VCaP (cell line): ENCODE measurements around the gene SLC24A3.

Source experiments
- H3K27ac ChIP-seq: fragments of 450-650 bp; 2 replicates; pipeline ENCODE4 v1.5.1; 2017
- TF ChIP-seq, protein P1 (sequence below): fragments of 450-650 bp; conservative IDR thresholded peaks from 2 replicates; pipeline ENCODE4 v1.5.1; 2017; ENCODE audit warnings: mild to moderate bottlenecking, moderate library complexity

Gene SLC24A3

DNA sequence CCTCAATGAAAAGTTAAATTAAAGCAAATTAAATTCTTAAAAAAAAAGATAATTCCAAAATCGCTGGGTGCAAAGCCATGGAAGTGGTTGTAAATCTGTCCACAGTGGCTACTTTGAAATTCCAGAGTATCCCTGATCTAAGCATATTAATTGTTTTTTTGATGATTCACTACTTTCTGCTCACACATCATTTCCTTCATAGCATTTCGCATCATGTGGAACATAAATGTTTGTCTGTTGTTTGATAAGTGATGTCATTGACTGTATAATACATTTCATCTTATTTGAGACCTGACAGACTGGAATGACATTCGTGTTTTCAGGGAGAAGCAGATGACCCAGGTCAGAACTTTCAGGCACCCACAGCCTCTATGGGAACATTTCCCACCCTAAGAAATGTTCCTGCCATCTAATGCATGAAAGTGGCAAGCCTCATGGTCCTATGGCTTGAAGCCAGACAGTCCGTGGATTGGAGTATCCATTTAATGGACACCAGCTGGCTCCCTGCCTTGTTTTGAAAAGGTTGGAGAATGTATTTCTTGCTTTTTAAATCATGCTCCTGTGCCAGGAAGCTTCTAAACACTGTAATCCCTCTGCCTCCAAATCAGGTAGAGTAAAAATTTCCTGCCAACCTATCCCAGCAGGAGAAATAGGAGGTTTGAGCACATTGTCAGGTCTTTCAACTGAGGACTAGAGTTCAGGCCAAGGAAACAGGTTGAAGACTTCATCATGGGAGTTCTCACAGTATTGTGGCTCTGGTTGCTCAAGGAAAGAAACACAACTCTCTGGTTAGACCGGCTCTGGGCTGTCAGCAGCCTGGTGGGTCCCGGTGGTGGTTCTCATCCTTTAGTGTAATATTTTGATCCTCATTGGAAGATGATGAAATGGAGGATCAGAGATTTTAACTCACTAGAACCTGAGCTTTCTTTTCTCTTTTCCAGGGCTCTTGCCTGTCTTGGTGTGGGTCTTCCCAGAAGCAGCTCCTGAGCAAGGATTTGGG, 157.9 kb downstream of the SLC24A3 start:
- no peak overlapping the region for H3K27ac ChIP-seq
- TF ChIP-seq, protein P1, sequence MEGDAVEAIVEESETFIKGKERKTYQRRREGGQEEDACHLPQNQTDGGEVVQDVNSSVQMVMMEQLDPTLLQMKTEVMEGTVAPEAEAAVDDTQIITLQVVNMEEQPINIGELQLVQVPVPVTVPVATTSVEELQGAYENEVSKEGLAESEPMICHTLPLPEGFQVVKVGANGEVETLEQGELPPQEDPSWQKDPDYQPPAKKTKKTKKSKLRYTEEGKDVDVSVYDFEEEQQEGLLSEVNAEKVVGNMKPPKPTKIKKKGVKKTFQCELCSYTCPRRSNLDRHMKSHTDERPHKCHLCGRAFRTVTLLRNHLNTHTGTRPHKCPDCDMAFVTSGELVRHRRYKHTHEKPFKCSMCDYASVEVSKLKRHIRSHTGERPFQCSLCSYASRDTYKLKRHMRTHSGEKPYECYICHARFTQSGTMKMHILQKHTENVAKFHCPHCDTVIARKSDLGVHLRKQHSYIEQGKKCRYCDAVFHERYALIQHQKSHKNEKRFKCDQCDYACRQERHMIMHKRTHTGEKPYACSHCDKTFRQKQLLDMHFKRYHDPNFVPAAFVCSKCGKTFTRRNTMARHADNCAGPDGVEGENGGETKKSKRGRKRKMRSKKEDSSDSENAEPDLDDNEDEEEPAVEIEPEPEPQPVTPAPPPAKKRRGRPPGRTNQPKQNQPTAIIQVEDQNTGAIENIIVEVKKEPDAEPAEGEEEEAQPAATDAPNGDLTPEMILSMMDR = no peak

DNA sequence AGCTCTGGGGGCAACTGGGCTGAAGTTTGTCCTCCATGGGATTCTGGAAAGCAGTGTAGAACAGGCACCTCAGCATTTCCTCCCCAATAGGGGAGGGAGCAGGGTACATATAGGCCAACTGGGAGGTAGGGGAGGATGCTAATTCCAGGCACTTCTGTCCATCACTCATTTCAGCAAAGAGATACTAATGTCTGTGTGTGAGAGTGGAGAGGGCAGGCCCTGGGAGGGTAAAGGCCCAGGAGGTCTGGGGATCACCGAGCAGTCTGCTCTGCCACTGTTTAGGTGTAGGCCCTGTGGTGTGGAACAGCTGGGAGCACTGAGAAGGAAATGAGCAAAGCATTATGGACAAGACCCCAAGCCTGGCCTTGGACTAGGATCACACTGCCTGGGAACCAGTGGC, 158.7 kb downstream of the SLC24A3 start:
- H3K27ac ChIP-seq = no peak overlapping the region
- TF ChIP-seq, protein P1 = no peak

DNA sequence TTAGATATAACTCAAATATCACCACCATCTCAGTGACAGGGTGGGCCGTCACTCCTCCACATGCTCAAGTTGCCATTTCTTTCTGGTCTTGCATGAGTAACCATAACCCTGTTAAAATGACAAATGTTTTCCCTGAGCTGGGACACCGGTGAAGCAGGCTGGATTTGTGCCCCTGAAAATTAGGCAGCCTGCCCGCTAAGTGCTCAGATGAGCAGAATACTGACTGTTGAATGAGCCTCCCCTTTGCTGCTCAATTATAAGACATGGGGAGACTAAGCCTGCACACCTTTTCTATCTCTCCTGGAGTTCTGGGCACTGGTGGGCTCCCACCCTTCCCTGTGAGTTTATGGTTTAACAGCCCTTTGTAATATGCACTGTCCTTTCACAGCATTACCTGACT, 161.8 kb downstream of the SLC24A3 start:
- no peak overlapping the region for H3K27ac ChIP-seq
- TF ChIP-seq, protein P1 = no peak

DNA sequence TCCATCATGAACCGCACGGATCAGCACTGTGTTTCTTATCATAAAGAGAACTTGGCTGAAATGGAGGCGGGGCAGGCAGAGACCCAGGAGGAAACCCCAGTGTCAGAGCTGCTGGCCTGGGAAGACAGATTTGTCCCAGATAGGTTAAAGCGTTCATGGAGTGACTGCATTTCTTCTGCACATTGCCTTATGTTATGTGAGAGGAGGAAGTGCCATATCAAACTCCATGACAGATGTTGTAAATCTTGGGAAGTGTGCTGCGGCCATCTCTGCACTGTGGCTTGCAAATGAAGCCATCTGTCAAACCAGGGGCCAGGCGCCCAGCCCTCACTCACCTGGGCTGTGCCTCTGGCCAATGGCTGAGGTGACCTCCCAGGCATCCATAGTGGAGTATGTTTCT, 163.0 kb downstream of the SLC24A3 start:
- TF ChIP-seq, protein P1 = no peak

DNA sequence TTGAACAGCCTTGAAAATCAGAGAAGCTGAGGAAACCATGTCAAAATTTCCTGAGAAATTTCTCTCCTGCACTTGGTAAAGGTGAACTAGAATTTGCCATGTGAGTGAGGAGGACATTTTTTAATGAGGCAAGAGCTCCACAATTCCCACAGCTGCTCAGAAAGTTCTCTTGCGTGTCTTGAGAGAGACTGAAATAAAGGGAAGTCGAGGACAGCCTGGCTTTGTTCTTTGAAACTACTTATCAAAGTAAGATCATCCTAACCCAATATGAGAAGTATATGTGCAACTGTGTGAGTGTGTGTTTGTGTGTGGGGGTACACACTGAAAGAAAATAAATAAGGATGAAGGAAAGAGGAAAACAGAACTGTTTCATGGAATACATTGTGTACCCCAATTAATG, 163.4 kb downstream of the SLC24A3 start:
- H3K27ac ChIP-seq = no peak overlapping the region
- TF ChIP-seq, protein P1 = no peak

More for the DNA sequence above, 163.0 kb downstream of the SLC24A3 start:
- no peak overlapping the region for H3K27ac ChIP-seq

DNA sequence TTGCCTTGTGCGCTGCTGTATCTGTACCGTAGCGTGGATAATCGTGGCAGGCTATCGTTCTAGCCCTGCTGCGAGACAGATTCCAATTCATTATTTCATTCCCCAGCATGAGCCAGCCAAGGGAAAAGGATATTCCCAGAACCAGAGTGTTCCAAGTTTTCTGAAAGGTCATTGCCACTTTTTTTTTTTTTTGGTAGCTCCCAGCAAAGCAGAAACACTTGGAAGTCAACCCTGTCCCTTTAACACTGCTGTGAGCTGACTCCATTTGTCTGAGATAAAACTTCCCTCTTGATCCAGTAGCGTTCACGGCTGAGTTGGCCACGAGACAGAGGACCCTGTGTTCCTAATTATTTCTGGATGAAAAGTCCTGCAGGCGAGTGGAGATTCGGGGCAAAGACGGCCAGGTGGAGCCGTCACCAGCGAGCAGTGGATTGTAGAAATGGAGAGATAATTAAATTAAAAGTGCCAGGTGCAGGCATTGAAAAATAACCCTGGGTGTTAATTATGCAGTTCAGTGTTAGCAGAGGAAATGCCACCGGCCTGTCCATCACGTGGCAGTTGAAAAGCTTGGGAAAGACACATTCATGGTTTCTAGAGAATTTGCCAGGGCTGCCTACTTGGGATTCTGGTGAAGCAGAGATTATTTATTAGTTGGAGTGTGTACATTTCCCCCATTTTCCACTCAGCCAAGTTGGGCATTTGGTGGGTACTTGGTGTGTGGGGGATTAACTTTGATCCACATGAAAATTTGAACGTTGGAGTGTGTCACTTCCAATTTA, 164.2 kb downstream of the SLC24A3 start:
- no peak overlapping the region for H3K27ac ChIP-seq
- TF ChIP-seq, protein P1 = no peak

DNA sequence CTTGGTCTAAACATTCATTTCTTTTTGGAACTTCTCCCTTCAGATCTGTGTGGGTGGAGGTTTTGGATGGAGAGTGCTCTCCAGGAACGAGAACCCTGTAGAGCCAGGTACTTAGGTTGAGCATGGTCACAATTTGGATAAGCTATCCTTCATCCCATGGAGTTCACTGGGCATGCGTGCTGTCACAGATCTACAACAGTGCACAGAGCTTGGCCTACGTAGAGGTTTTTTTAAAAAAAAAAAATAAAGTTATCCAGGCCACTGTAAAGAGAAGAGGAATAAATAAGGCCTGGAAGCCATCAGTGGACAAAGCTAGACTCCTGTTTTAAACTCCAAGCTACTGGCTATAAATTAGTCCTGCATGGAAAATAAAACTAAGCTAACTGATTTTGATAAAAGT, 165.6 kb downstream of the SLC24A3 start:
- no peak overlapping the region for H3K27ac ChIP-seq
- TF ChIP-seq, protein P1 = no peak
